VCaP (cell line): ENCODE data around the gene ABI1.

Source experiments
- H3K27ac ChIP-seq: fragments of 450-650 bp; 2 replicates; pipeline ENCODE4 v1.5.1; 2017
- TF ChIP-seq, protein P1 (sequence below): fragments of 450-650 bp; conservative IDR thresholded peaks from 2 replicates; pipeline ENCODE4 v1.5.1; 2017; ENCODE audit warnings: mild to moderate bottlenecking, moderate library complexity

Gene ABI1

DNA sequence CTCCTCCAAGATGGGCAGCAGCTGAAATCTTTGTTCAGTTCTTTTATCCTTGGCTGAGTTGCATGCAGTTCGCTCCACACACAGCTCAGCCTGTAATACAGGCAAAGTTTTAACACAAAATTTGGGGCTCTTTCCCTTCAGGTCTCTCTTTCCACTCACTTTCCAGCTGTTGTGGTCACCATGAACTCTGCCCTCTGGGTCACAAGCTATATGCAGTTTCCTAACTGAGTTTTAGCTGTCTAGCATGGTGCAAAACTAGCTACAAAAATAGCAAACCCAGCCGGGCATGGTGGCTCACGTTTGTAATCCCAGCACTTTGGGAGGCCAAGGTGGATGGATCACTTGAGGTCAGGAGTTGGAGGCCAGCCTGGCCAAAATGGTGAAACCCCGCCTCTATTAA is 53.2 kb downstream of the ABI1 start:
- TF ChIP-seq, protein P1, sequence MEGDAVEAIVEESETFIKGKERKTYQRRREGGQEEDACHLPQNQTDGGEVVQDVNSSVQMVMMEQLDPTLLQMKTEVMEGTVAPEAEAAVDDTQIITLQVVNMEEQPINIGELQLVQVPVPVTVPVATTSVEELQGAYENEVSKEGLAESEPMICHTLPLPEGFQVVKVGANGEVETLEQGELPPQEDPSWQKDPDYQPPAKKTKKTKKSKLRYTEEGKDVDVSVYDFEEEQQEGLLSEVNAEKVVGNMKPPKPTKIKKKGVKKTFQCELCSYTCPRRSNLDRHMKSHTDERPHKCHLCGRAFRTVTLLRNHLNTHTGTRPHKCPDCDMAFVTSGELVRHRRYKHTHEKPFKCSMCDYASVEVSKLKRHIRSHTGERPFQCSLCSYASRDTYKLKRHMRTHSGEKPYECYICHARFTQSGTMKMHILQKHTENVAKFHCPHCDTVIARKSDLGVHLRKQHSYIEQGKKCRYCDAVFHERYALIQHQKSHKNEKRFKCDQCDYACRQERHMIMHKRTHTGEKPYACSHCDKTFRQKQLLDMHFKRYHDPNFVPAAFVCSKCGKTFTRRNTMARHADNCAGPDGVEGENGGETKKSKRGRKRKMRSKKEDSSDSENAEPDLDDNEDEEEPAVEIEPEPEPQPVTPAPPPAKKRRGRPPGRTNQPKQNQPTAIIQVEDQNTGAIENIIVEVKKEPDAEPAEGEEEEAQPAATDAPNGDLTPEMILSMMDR, result no peak
- H3K27ac ChIP-seq, result no peak overlapping the region

DNA sequence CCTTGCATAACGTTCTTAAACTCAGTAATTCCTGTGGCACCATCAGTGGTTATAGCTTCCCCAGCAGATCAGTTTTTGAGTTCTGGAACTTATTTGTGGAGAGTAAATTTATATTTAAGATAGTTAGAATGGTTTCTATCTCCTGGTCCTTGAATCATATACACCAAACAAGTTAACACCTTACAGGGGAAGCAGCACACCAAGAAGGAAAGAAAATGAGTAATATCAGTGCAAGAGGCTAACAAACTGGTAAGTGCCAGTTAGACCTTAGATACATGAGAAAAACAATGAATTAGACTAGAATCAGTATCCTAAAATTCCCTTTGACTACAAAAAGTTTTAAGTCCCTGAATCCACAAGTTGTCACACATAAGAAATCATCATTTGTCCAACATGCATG is 54.2 kb downstream of the ABI1 start:
- no peak overlapping the region for H3K27ac ChIP-seq
- TF ChIP-seq, protein P1, result no peak

DNA sequence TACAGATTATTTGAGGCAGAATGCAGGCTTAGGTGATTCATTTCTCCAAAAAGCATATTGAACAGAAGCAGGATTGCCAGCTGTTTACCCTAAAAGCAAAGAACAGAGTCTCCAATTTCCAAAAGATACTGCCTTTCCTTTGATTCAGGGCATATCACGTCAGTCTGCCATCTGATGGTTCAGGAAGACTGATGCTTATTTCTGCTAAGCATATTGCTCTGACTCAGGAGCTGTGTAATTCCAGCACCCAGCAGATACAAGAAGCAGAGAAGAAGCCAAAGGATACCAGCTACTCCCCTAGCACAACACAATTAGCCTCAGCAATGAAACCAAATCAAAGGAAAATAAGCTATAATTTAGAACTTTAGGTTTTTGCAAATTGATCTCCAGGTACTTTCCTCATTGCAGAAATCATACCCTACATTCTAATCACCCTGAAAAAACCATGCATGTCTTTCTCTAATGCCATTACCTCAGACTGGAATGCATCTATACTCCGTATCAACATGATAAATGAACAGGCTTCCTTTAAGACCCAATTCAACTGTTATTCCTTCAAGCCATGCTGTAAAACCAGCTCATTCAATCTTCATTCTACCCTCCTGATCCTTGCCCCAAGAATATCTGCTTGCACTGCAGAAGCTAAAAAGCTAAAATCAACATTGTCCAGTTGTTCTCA is 55.1 kb downstream of the ABI1 start:
- no peak overlapping the region for H3K27ac ChIP-seq
- TF ChIP-seq, protein P1, result no peak

DNA sequence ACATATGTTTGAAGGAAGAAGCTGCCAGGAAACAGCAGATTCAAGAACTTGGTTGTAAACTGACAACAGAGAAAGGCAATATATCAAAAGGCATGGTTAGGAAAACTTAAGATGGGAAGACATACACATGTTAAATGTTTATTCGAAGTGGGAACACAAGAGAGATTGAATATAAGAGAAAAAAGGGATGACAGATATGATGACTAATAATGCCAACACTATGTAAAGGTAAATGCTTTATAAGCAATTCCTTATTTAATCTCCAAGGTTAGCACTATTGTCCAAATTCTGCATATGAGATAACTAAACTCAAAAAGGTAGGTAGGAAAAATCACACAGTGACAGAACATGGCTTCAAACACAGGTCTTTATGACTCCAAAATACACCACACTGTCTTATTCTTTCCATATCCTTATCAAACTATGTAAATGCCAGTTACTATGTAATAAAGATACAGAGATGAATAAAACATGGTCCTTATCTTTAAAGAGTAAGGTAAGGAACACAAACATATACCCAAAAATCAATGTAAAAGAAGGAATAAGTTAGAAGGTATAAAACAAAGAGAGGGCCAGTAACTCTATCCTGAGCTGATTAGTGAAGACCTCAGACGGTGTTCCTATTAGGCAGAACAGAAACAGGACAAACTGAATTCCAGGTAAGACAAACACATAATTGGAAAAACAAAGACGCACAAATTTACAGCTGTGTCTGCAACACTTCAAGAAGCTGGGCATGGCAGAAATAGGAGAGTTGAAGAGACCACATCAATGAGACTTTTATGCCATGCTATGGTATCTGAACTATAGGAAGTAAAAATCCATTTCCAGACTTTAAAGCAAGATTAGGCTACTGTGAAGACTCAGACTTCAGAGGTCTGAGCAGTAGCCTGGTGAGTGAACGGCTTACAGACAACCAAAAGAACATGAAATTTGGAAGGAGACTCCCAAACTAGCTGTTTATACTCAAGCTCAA is 56.1 kb downstream of the ABI1 start:
- TF ChIP-seq, protein P1, result no peak
- H3K27ac ChIP-seq, result no peak overlapping the region

DNA sequence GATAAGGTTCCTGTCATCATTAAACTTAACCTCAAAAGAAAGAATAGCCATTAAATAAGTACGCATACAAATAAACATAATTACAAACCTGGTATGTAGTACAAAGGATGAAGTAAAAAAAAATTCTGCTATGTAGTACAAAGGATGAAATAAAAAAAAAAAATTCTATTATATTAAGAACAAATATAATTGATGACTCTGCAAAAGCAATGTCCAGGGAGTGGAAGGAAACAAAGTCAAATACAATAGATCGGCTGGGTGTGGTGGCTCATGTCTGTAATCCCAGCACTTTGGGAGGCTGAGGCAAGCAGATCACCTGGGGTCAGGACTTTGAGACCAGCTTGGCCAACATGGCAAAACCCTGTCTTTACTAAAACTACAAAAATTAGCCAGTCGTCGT is 56.9 kb downstream of the ABI1 start:
- H3K27ac ChIP-seq, result no peak overlapping the region
- TF ChIP-seq, protein P1, result no peak

DNA sequence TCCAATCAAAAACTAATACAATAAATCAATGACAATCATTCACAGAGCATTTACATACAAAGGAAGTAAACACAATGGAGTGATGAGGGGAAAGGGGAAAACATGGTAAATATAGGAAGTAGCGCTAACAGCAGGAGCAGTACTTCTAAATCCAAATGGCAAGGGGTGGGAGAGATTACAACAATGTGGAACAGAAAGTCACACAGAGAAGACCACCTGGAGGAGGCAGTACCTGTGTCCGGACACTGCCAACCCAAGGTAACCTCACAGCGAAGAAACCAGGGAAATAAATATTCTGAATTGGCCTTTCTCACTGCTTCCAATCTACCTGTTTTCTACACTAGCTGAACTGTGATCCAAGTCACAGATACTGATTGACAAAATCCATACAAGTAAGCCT is 58.2 kb downstream of the ABI1 start:
- H3K27ac ChIP-seq, result no peak overlapping the region
- TF ChIP-seq, protein P1, result no peak

DNA sequence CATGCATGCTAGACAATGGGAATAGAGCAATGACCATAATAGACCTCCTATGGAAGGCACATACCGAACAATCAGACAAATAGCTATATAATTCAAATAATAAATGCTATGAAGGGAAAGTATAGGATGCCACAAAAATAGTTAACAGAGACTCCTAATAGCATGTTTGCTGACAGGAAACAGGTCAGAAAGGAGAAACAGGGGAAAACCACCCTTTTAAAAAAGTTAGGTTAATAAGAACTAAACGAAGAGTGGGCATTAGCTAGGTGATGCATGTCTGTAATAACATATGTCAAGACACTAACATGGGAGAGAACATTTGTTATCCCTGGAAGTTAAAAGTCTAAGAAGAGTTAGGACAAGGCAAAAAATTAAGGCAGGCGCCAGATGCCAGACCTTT is 58.9 kb downstream of the ABI1 start:
- TF ChIP-seq, protein P1, result no peak
- no peak overlapping the region for H3K27ac ChIP-seq
